Measurements from ENCODE around the gene COL20A1.

DNA sequence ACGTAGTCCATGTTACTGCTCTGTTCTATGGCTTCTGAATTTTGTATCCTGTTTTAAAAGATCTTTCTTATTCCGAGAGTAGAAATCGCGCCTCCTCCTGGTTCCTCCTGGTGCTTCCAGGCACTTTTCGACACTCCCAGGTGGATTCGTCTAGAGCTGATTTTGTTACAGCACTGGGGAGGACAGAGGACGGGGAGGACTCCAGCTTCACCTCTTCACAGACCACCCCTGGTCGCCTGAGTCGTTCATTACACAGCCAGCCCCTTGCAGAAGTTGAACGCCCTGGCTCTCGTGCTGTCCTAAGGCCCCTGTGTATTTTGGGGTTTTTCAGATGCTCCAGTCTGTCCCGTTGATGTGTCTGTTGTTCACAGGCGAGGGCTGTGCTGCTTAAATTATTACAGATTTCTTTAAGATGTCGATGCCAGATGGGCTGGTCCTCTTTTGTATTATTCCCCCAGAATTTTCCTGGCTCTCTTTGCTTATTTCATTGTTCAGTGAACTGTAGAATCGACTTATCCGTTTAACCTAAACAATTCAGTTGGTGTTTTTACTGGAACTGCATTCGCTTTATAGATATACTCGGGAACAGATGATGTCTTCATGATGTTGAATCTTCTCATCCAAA, 30.5 kb downstream of the COL20A1 start:
- TF ChIP-seq, protein P1, sequence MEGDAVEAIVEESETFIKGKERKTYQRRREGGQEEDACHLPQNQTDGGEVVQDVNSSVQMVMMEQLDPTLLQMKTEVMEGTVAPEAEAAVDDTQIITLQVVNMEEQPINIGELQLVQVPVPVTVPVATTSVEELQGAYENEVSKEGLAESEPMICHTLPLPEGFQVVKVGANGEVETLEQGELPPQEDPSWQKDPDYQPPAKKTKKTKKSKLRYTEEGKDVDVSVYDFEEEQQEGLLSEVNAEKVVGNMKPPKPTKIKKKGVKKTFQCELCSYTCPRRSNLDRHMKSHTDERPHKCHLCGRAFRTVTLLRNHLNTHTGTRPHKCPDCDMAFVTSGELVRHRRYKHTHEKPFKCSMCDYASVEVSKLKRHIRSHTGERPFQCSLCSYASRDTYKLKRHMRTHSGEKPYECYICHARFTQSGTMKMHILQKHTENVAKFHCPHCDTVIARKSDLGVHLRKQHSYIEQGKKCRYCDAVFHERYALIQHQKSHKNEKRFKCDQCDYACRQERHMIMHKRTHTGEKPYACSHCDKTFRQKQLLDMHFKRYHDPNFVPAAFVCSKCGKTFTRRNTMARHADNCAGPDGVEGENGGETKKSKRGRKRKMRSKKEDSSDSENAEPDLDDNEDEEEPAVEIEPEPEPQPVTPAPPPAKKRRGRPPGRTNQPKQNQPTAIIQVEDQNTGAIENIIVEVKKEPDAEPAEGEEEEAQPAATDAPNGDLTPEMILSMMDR (IDR thresholded peaks at IDR 0.05) = no peak
- TF ChIP-seq POLR2A (IDR thresholded peaks at IDR 0.05) = no peak

Measured in prostate gland (tissue), 2 donors.